ENCODE measurements around the gene ATP6AP1.
A peak's percentile ranks its signal among the peaks of the same experiment; 100 is the strongest.

The ATP6AP1 gene

GRCh38 chrX:154430916-154431315 is 2.4 kb downstream of the ATP6AP1 start:
- no peak for DNase-seq

- no peak for DNase-seq
Observed at GRCh38 chrX:154431341-154431740, 2.9 kb downstream of the ATP6AP1 start.

GRCh38 chrX:154432210-154432609 is 3.7 kb downstream of the ATP6AP1 start:
- DNase-seq = no peak

GRCh38 chrX:154433605-154434004 is 5.1 kb downstream of the ATP6AP1 start:
- no peak for DNase-seq

- DNase-seq = no peak
Observed at GRCh38 chrX:154434394-154435168, 6.1 kb downstream of the ATP6AP1 start.

GRCh38 chrX:154435171-154435733 is 6.8 kb downstream of the ATP6AP1 start:
- no peak for DNase-seq

- DNase-seq = no peak
Observed at GRCh38 chrX:154436374-154436982, 8.0 kb downstream of the ATP6AP1 start.

- DNase-seq = peak; percentile 49
Observed at GRCh38 chrX:154436983-154437752, 8.7 kb downstream of the ATP6AP1 start, which contains the start of gene GDI1. Gene GDI1, plus strand, starts transcription at chrX:154437154. Its CDS starts 101 bp downstream, at chrX:154437255.

- no peak for DNase-seq
Observed at GRCh38 chrX:154437971-154438893, 9.8 kb downstream of the ATP6AP1 start.

- no peak for DNase-seq
Observed at GRCh38 chrX:154439841-154440240, 11.4 kb downstream of the ATP6AP1 start.

- no peak for DNase-seq
Observed at GRCh38 chrX:154440623-154441357, 12.3 kb downstream of the ATP6AP1 start.

- DNase-seq = no peak
Observed at GRCh38 chrX:154441564-154441963, 13.1 kb downstream of the ATP6AP1 start.

GRCh38 chrX:154441984-154442707 is 13.7 kb downstream of the ATP6AP1 start:
- DNase-seq = no peak

GRCh38 chrX:154443479-154443910 is 15.0 kb downstream of the ATP6AP1 start:
- no peak for DNase-seq

- DNase-seq = peak; percentile 57
Observed at GRCh38 chrX:154443992-154444754, 15.7 kb downstream of the ATP6AP1 start, which contains the start of gene FAM50A. Gene FAM50A, plus strand, starts transcription at chrX:154444141. Its CDS starts 95 bp downstream, at chrX:154444236.

- DNase-seq = no peak
Observed at GRCh38 chrX:154444755-154445246, 16.3 kb downstream of the ATP6AP1 start.

GRCh38 chrX:154445776-154446175 is 17.3 kb downstream of the ATP6AP1 start:
- no peak for DNase-seq

- no peak for DNase-seq
Observed at GRCh38 chrX:154446430-154446829, 18.0 kb downstream of the ATP6AP1 start.

GRCh38 chrX:154448484-154448883 is 20.0 kb downstream of the ATP6AP1 start:
- DNase-seq = no peak

GRCh38 chrX:154449618-154450017 is 21.1 kb downstream of the ATP6AP1 start:
- no peak for DNase-seq
